ENCODE data around the gene PRDM10.
"Not testable (repeated sequence)": the region's sequence is repeated elsewhere in the genome, so short reads cannot be mapped to it uniquely, and the experiment has no call there.

The PRDM10 gene, protein sequence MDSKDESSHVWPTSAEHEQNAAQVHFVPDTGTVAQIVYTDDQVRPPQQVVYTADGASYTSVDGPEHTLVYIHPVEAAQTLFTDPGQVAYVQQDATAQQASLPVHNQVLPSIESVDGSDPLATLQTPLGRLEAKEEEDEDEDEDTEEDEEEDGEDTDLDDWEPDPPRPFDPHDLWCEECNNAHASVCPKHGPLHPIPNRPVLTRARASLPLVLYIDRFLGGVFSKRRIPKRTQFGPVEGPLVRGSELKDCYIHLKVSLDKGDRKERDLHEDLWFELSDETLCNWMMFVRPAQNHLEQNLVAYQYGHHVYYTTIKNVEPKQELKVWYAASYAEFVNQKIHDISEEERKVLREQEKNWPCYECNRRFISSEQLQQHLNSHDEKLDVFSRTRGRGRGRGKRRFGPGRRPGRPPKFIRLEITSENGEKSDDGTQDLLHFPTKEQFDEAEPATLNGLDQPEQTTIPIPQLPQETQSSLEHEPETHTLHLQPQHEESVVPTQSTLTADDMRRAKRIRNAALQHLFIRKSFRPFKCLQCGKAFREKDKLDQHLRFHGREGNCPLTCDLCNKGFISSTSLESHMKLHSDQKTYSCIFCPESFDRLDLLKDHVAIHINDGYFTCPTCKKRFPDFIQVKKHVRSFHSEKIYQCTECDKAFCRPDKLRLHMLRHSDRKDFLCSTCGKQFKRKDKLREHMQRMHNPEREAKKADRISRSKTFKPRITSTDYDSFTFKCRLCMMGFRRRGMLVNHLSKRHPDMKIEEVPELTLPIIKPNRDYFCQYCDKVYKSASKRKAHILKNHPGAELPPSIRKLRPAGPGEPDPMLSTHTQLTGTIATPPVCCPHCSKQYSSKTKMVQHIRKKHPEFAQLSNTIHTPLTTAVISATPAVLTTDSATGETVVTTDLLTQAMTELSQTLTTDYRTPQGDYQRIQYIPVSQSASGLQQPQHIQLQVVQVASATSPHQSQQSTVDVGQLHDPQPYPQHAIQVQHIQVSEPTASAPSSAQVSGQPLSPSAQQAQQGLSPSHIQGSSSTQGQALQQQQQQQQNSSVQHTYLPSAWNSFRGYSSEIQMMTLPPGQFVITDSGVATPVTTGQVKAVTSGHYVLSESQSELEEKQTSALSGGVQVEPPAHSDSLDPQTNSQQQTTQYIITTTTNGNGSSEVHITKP

DNA sequence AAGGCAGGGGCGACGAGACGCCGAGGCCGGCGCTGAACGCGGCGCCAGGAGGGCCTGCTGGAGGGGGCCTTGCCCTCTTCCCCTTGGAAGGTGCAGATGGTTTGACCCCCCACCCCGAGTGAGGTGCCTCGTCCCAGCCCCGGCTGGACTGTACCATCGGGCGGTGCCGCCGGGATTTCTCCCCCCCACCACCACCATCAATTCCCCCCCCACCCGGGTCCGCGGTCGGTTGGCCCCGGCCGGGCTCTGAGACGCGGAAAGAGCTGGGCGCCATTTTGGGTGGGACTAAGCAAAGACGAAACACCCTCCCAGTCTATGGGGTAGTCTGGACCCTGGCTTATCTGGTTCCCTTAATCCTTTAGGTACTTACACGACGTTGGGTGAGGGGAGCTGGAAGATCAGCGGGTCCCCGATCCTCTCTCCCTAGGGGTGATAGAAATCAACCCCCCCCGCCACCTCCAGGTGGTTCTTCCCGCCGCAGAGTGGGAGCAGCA lies at the start of gene PRDM10:
Gene PRDM10, minus strand, starts transcription at position 484 of the 494 bp plus-strand sequence. CDS start 41,871 bp downstream, outside the sequence.
- peak; percentile 88 for DNase-seq (ENCODE audit: low read depth)

GRCh38 chr11:130051082-130051481 lies 48.4 kb upstream of the PRDM10 start:
- DNase-seq (ENCODE audit: low read depth): peak; percentile 49

DNA sequence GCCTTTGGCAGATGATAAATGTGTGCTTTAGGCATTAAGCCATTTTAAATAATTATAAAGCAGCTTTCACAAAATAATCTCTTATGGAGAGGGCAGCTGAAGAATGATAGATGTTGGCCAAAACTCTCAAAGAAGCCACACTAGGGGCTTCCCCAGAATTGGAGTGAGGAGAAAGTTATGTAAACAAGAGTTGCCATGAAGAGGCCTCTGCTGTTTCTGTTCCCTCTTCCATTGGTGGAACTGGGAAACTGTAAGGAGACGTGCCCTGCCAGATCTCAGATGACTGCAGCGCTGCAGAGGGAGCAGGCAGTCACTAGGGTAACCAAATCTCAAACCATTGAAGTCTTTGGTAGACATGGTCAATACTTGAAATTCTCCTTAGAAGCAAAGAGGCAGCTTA lies 47.6 kb upstream of the PRDM10 start:
- DNase-seq (ENCODE audit: low read depth): peak; percentile 53

DNA sequence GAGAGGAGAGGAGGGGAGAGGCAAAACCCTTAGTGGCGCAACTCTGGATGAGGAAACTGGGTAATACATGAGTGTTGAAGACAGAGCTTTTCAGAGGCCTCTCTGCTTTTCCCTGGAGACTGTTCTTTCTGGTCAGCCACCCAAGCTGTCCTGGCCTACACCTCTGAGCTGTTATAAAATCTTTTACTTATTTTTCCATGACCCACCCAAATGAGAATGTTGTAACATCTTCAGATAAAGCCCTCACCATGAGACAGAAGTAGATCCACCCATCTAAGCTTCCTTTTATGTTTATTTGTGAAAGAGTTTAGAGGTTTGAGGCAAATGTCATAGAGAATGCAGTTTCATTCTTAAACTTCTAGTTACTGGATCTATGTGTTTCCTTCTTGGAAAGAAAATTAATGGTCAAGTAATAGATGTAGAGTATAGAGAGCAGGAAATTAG lies 46.7 kb upstream of the PRDM10 start:
- DNase-seq (ENCODE audit: low read depth): no peak

- DNase-seq (ENCODE audit: low read depth): no peak
These were observed 44.5 kb upstream of the PRDM10 start for GRCh38 chr11:130047141-130047540.

GRCh38 chr11:130043575-130043974 lies 40.9 kb upstream of the PRDM10 start:
- no peak for DNase-seq (ENCODE audit: low read depth)

DNA sequence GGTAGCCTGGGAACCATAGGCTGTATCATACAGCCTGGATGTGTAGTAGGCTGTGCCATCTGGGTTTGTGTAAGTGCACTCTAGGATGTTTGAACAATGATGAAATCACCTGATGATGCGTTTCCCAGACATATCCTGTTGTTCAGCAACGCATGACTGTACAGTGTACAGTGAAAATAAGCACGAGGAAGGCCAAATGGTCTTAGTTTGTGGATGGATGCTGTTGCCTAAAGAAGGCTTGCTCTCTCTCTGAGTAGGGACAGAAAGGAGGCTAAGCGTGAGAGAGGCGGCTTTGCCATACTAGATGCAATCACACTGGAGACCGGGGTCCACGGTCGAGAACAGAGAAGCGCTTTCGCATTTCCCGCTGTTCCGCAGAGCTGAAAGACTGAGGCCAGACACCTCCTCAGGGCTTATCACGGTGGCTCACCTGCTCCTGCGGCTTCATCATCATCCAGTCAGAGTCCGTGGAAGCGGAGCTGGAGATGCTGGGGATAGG lies 39.5 kb upstream of the PRDM10 start:
- peak; percentile 88 for DNase-seq (ENCODE audit: low read depth)

- DNase-seq (ENCODE audit: low read depth): no peak
These were observed 37.8 kb upstream of the PRDM10 start for GRCh38 chr11:130040281-130040940.

DNA sequence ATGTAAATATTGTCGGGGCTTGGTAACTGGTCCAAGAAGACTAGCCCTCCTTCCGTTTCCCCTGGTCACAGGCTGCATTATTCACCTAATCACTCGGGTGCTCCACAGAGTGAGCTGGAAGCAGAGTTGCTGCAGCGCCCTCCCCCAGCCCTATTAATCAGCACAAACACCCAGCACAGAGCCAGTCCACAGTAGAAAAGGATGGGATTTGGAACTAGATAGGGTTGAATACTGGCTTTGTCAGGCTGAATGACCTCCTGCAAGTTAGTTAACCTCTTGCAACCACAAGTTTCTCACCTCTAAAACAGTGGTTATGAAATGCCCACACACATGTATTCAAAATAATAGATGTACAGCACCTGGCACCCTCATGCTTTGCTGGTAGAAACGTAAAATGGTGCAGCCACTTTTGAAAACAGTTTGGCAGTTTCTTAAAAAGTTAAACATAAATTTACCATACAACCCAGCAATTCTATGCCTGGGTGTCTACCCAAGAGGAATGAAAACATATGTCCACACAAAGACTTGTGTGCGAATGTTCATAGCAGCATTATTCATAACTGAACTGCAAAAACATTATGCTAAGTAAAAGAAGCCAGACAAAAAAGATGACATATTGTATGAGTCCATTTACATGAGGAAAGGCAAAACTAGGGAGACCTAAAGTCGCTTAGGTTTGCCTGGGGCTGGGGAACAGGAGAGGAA lies 35.4 kb upstream of the PRDM10 start:
- no peak for DNase-seq (ENCODE audit: low read depth)

- peak; percentile 73 for DNase-seq (ENCODE audit: low read depth)
These were observed 34.4 kb upstream of the PRDM10 start for GRCh38 chr11:130037058-130037457.

GRCh38 chr11:130034236-130034635 lies 31.6 kb upstream of the PRDM10 start:
- no peak for DNase-seq (ENCODE audit: low read depth)

- DNase-seq (ENCODE audit: low read depth): no peak
These were observed 30.3 kb upstream of the PRDM10 start for GRCh38 chr11:130032931-130033330.

- no peak for DNase-seq (ENCODE audit: low read depth)
These were observed 29.3 kb upstream of the PRDM10 start for GRCh38 chr11:130031945-130032344.

DNA sequence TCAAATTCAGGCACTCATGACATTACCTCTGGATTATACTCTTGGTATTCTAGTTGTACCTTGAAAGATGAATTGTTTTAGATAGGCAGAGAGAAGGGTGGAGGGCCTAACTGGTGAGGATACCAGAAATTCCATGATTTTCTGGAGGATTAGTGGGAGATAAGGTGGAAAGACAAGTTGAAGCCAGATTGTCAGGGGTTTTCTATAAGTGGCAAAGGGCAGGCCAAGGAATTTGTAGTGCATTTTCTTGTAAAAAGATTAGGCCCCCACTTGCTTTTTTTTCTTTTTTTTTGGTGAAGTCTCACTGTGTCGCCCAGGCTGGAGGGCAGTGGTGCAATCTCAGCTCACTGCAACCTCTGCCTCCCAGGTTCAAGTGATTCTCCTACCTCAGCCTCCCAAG lies 28.4 kb upstream of the PRDM10 start:
- no peak for DNase-seq (ENCODE audit: low read depth)

DNA sequence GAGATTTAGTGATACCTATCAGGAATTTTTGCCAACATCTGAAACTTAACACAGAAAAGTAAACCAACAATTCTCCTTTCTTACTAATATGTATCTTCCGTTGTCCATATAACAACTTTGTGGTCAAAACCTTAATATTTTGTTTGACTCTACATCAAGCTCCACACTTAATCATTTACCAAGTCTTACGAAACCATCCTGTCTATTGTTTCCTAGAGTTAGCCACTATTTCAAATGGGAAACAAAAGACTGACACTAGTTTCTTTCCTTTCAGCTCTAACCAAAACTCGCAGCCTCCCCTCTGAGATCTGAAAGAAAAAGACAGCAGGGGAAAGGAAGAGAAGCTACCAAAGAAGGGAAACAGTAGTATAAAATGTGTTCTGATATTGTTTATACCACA lies 26.5 kb upstream of the PRDM10 start:
- no peak for DNase-seq (ENCODE audit: low read depth)

GRCh38 chr11:130025371-130025770 lies 22.7 kb upstream of the PRDM10 start:
- DNase-seq (ENCODE audit: low read depth): no peak

- DNase-seq (ENCODE audit: low read depth): peak; percentile 85
These were observed 21.7 kb upstream of the PRDM10 start for GRCh38 chr11:130024361-130024760.

DNA sequence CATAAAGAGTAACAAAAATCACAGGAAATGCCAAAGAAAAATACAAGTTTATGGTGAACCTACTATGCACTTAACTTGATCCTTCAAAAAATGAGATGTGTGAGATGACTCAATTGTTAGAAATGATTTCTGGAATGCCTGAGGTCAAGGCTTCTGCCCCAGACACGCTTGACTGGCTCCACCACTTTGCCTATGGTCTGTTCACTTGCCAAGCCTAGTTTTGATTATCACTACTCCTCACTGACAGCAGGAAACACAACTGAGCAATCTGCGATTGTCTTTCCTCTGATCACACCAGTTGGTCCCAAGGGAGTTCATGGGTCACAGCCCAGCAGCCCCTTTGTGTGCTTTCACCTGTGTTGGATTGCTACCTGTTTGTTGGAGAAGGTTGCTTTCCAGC lies 20.6 kb upstream of the PRDM10 start:
- DNase-seq (ENCODE audit: low read depth): peak; percentile 94

GRCh38 chr11:130022799-130023198 lies 20.2 kb upstream of the PRDM10 start:
- no peak for DNase-seq (ENCODE audit: low read depth)

DNA sequence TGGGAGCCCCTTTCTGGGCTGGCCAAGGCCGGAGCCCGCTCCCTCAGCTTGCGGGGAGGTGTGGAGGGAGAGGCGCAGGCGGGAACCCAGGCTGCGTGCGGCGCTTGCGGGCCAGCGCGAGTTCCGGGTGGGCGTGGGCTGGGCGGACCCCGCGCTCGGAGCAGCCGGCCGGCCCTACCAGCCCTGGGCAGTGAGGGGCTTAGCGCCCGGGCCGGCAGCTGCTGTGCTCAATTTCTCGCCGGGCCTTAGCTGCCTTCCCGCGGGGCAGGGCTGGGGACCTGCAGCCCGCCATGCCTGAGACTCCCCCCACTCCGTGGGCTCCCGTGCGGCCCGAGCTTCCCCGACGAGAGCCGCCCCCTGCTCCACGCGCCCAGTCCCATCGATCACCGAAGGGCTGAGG lies 19.0 kb upstream of the PRDM10 start:
- not testable (repeated sequence) for DNase-seq (ENCODE audit: low read depth)

GRCh38 chr11:130020323-130020722 lies 17.7 kb upstream of the PRDM10 start:
- peak; percentile 54 for DNase-seq (ENCODE audit: low read depth)

Data from EH (cell line).